HepG2 (cell line): ENCODE data around the gene LAMTOR2.

Experiments
- JUNB ChIP-seq: sonication (generic); formaldehyde crosslinking; IDR thresholded peaks from 2 replicates; pipeline ENCODE4 v1.8.0; 2022; ENCODE audit warnings: missing genetic modification reagents, mild to moderate bottlenecking, borderline replicate concordance
- PBX3 ChIP-seq: sonication (generic); formaldehyde crosslinking; IDR thresholded peaks from 2 replicates; pipeline ENCODE4 v1.8.1; 2023; ENCODE audit warnings: missing genetic modification reagents, inconsistent platforms, borderline replicate concordance

- TF ChIP-seq PBX3 (no peak), JUNB (CRISPR knock-in tag) (no peak)
These were observed 24.1 kb downstream of the LAMTOR2 start for GRCh38 chr1:156078728-156079127.
